HG03175 (cell line): ENCODE data around the gene RPS19BP1.
A peak's percentile ranks its signal among the peaks of the same experiment; 100 is the strongest.

ENCODE experiments used
- ATAC-seq: cut with Tn5 transposase; IDR thresholded peaks from one replicate; pipeline ENCODE4 v1.9.1; 2021; ENCODE audit warnings: mild to moderate bottlenecking, moderate library complexity; ENCODE audit not compliant: unreplicated experiment

RPS19BP1 gene

DNA sequence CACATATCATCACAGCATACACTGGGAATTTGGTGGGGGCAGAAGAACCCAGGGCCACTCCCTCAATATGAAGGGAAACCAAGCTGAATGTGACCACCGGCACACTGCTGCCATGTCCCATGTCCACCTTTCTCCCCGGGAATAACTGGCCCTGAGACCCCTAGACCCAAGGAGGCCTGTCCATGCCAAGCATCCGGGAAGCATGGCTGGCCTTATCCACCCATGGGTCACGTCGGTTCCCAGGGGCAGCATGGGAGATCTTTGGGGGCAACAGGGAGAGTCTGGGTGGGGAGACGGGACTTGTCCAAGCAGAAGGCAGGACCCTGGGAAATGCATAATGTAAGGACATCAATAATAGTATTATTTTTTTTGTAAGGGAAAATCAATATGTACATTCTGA, 40.9 kb downstream of the RPS19BP1 start:
- no peak for ATAC-seq

DNA sequence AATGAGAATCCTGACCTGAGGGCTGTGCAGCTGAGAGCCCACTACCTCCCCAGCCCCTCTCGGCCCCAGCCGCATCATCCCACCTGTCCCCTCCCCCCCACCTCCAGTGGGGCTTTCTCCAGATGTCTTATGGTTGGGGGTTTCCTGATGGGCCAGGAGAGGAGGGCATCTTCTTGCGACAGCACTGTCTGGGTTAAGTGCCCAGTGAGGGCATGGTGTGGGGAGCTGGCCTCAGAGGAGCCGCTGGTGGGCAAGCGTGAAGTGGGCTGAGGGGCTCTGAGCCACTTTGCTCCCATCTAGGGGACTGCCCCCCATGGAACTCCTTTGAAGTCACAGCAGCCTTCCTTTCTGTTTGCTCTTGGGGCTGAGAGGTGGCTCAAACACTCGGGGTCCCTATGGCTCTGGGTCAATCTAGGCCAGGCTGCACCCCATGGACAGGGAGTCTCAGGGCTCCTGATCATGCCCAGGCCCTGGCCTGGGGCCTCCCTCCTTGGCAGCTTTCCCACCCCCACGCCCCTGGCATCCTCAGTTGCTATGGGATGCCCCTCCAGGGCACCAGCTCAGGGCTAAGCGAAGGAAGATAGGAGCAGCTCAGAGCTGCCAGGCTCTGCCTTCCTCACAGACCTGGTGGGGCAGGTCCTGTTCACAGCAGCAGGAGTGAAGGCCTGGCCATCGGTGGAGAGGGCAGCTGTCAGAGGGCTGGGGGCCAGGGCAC, 41.4 kb downstream of the RPS19BP1 start:
- no peak for ATAC-seq

DNA sequence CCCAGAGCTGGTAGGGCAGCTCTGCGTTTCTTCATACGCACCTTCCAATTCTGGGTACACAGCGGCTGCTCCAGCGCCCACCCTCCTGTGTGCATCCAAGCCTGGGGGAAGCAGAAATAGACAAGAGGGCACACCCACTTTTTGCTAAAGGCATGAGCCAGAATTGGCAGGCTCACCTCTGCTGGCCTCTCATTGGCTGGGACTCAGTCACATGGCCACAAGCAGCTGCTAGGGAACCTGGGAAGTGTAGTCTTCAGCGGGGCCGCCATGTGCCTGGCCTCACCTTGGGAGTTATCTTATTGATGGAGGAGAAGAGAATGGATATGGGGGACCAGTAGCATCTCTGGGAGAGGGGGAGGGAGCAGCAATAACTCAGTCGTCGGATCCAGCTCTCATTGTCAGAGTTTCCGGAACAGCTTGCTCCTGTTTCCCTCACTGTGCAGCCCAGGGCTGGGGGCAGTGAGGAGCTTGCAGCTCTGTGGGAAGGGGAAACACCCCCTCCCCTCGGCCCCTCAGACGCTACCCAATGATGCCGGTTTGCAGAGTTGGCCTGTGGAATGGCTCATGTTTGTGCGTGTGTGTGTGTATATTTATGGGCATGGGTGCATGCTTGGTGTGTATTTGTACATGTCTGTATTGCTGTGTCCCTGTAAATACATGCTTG, 42.3 kb downstream of the RPS19BP1 start:
- ATAC-seq, result peak; percentile 86

DNA sequence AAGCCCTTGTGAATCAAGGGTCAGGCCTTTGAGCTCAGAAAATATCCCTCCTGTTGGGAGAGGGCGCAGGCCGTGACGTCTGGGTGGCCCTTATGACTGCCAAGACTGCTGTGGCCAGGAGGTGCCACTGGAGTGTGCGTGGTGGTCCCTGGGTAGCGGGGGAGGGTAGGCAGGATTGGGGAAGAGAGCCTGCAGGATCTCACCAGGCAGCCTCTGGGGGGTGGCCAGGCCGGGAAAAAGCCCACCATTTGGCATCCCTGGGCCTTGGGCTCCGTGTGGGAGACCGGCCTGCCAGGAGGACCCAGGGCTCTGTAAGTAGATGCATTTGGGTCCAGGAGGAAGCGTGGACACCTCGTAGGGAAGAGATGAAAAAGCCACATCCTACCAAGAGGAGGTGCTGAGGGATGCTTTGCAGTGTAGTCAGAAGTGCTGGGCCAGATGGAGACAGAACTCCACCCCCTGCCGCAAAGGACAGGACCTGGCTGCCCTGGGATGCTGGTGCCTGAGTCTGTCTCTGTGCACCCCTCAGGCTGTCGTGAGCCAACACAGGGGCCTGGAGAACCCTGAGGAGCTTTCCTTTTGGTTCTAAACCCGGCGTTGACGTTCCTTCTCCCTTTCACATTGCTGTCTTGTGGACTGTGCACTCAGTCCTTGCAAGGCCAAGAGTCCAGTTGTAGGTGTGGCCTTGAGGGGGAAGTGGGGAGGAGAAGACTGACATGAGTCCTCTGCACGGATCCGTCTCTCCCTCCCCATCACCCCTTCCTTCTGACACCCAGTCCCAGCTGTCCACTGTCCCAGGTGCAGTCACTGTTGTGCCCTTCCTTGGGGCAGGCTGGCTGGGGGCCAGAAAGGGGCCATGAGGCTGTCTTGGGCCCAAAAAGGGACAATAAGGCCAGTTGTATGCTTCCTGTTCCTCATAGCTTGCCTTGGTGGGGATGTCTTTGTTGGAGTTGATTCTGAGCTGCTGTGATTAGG, 43.2 kb downstream of the RPS19BP1 start:
- no peak for ATAC-seq

DNA sequence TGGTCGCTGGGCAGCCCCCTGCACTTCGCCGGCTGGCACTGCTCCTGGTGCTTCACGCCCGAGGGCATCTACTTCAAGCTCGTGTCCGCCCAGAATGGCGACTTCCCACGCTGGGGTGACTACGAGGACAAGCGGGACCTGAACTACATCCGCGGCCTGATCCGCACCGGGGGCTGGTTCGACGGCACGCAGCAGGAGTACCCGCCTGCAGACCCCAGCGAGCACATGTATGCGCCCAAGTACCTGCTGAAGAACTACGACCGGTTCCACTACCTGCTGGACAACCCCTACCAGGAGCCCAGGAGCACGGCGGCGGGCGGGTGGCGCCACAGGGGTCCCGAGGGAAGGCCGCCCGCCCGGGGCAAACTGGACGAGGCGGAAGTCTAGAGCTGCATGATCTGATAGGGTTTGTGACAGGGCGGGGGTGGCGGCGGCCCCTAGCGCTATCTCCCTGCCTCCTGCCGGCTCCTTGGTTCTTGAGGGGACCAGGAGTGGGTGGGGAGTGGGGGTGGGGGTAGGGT, 43.9 kb downstream of the RPS19BP1 start:
- ATAC-seq, result no peak

DNA sequence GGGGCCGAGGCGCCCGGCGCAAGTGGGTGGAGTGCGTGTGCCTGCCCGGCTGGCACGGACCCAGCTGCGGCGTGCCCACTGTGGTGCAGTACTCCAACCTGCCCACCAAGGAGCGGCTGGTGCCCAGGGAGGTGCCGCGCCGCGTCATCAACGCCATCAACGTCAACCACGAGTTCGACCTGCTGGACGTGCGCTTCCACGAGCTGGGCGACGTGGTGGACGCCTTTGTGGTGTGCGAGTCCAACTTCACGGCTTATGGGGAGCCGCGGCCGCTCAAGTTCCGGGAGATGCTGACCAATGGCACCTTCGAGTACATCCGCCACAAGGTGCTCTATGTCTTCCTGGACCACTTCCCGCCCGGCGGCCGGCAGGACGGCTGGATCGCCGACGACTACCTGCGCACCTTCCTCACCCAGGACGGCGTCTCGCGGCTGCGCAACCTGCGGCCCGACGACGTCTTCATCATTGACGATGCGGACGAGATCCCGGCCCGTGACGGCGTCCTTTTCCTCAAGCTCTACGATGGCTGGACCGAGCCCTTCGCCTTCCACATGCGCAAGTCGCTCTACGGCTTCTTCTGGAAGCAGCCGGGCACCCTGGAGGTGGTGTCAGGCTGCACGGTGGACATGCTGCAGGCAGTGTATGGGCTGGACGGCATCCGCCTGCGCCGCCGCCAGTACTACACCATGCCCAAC, 44.6 kb downstream of the RPS19BP1 start:
- ATAC-seq, result no peak

DNA sequence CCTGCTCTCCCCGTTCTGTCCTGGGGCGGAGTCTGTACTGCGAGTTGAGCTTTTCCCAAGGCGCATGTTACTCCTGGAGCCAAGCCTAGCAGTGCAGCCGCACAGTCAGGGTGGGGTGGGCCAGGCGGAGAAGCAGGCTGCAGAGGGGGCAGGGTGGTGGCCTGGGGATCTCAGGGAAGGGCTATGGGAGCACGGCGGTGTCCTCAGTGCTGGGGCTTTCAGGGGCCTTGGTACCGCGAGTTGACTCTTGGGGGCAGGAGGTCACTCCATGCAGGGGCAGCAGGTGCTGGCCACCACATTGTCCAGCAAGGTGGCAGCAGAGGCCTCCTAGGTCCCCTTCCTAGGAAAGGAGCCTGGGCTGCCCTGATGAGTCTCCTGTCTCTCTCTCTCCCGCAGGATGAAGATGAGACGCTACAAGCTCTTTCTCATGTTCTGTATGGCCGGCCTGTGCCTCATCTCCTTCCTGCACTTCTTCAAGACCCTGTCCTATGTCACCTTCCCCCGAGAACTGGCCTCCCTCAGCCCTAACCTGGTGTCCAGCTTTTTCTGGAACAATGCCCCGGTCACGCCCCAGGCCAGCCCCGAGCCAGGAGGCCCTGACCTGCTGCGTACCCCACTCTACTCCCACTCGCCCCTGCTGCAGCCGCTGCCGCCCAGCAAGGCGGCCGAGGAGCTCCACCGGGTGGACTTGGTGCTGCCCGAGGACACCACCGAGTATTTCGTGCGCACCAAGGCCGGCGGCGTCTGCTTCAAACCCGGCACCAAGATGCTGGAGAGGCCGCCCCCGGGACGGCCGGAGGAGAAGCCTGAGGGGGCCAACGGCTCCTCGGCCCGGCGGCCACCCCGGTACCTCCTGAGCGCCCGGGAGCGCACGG, 45.4 kb downstream of the RPS19BP1 start:
- no peak for ATAC-seq

DNA sequence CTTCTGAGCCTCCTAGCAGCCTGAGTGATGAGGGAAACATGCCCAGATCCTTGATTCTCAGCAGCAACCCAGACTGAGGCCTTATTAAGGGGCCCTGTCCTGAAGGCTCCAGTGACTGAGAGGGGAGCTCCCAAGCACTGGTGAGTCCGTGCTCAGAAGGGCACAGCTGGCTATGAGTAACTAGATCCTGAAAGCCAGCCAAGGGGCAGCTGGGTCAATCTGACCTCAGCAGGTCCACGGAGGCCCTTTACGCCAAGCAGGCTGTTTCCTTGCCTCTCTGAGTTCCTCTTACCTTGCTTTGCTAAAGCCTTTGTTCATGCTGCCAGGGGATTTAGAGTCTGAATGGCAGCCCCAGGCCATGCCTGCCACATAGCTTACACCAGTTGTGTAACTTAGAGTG, 49.8 kb downstream of the RPS19BP1 start:
- ATAC-seq, result no peak

DNA sequence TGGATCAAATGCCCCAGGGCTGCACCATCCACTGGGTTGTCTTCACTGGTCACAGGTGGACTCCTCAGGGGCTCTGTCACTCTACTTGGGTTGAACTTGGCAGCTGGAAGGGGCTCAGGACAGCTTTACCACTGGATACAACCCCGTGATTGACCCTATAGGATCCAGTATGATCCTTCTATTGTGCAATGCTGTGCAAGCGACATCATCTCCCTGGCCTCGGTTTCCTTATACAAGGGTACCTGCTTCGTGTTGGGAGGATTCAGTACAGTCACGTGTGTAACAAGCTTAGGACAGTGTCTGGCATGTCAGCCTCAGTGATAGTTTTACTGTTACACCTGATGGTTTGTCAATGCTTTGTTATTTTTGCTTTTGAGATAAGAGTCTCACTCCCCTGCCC, 51.0 kb downstream of the RPS19BP1 start:
- ATAC-seq, result no peak

DNA sequence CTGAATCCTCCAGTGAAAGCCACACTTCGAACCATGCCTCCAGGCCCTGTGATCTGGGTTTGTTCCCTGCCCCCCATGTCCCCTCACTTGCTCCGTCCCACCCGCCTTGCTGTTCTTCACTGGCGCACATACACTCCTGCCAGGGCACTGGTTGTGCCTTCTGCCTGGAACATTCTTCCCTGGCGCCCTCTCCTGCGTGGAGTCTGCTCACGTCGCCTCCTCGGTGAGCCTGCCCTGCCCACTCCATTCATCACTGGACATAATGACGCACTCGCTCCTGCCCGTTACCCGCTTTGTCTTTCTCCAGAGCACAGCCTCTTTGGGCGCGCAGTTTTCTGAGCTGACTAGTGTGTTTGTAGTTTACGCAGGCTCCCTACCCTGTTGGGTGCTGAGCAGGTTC, 51.5 kb downstream of the RPS19BP1 start:
- ATAC-seq, result no peak

DNA sequence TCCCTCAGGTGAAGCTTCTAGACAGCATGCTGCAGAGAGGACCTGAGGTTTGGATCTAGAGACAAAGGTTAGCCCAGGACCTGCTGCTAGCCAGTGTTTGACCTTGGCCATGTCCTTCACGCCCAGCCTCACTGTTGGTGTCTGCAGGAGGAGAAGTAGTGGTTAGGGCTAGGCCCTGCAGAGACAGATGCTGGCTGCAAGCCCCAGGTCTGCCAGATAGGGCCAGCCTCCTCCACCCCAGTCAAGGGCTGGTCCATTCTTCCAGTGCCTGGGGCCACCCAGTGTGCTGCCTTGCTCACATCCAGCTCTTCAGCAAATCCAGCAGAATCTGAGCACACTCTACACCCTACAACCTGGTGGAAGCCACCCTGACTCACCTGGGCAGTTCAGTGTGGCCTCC, 52.0 kb downstream of the RPS19BP1 start:
- no peak for ATAC-seq

DNA sequence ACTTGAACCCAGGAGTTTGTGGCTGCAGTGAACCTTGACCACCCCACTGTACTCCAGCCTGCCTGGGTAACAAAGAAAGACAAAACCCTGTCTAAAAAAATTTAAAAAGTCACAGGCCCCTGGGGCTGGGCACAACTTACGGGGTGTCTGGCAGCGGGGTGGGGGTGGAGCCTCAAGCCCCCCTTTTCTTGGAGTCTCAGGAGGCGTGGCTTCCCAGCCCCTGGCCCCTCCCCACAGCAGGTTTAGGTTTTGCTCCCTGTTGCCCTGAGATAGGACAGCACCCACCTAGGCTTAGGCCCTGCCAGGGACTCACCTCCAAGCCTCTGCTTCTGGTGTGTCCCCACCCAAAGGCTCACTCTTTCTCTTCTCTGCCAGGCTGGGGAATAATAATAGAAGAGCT, 53.3 kb downstream of the RPS19BP1 start:
- no peak for ATAC-seq
